LNCaP clone FGC (cell line): ENCODE results near the gene IL3.

ENCODE experiments used
- DNase-seq: peaks from one replicate; pipeline ENCODE4 v3.0.0-alpha.2; 2011; ENCODE audit warnings: low read depth
- H3K4me3 ChIP-seq: 2 replicates; pipeline ENCODE4 v1.5.1; 2011; ENCODE audit warnings: mild to moderate bottlenecking, low read depth, low read length, control low read depth
- CTCF ChIP-seq: IDR thresholded peaks from 2 replicates; pipeline ENCODE4 v1.5.1; 2012; ENCODE audit warnings: mild to moderate bottlenecking; ENCODE audit not compliant: control insufficient read depth, insufficient read depth; ENCODE audit errors: extremely low read depth

The IL3 gene

GRCh38 chr5:132100672-132101261, 40.3 kb downstream of the IL3 start:
- no peak for TF ChIP-seq CTCF

DNA sequence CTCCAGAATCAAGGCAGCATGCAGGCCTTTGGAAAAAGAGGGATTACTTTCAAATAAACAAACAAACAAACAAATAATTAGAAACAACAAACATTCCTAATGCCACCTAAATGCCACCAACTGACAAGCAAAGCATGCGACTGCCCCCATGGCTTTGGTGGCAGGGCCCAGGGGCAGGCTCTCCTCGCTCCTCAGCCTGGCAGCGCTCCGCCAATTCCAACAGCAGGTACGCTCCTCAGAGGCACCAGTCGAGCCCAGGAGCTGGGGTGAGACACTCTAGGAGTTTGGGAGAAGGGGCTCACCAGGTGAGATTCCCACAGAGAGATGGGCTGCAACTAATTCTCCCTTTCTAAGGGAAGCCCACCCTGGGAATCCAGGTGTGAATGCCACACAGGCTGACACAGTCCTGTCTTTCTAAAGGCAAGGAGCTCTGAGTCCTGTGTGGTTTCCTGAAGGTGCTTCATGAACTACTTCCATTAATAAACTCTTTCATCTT, 41.0 kb downstream of the IL3 start:
- H3K4me3 ChIP-seq = no peak overlapping the region
- DNase-seq = no peak
- TF ChIP-seq CTCF = no peak

More at GRCh38 chr5:132100672-132101261, 40.3 kb downstream of the IL3 start:
- no peak for DNase-seq
- no peak overlapping the region for H3K4me3 ChIP-seq

GRCh38 chr5:132102101-132102701, 41.7 kb downstream of the IL3 start:
- DNase-seq = no peak
- H3K4me3 ChIP-seq = no peak overlapping the region
- no peak for TF ChIP-seq CTCF

GRCh38 chr5:132102944-132103331, 42.5 kb downstream of the IL3 start:
- no peak overlapping the region for H3K4me3 ChIP-seq
- TF ChIP-seq CTCF = no peak
- DNase-seq = no peak

GRCh38 chr5:132103332-132103951, 43.0 kb downstream of the IL3 start:
- no peak for DNase-seq
- TF ChIP-seq CTCF = no peak
- H3K4me3 ChIP-seq = no peak overlapping the region

DNA sequence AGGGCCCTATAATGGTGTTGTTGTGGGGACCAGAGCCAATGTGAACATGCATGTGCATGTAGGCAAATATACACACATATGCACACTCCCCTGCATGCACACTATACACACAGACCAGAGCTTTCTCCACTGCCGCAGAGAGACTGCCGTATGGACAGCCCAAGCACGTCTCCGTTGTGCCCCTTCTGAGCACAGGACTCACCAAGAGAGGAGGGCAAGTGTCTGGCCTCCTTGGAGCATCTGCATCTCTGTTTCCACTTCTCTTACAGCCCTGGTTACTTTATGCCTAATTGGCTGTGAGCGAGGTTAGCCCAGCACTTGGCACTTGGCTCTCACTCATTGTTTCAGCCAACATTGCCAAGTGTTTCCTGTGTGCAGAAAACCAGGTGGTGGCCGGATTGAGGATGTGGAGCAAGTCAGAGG, 43.5 kb downstream of the IL3 start:
- no peak for TF ChIP-seq CTCF
- no peak for DNase-seq
- no peak overlapping the region for H3K4me3 ChIP-seq
